Loucy (cell line): Measurements from ENCODE around the gene TNNI3.

Experiments used
- CTCF ChIP-seq: fragments of 200-600 bp; sonication (generic); conservative IDR thresholded peaks from 2 replicates; pipeline ENCODE4 v1.5.1; 2014; ENCODE audit warnings: mild to moderate bottlenecking, antibody characterized with exemption, low read length
- EZH2phosphoT487 ChIP-seq: fragments of 200-600 bp; IDR thresholded peaks from 2 replicates; pipeline ENCODE4 v1.6.1; 2018; ENCODE audit warnings: antibody characterized with exemption, mild to moderate bottlenecking, moderate library complexity, borderline replicate concordance

GRCh38 chr19:55116859-55117662 is 40.5 kb downstream of the TNNI3 start, which contains the start of gene PPP1R12C:
- TF ChIP-seq CTCF (no peak), EZH2phosphoT487 (no peak)
